ENCODE results near the gene GSTA2.
"Not testable (repeated sequence)": the region's sequence is repeated elsewhere in the genome, so short reads cannot be mapped to it uniquely, and the experiment has no call there.

The GSTA2 gene

GRCh38 chr6:52724406-52725121, 38.7 kb downstream of the GSTA2 start:
- DNase-seq, result peak; percentile 12

- DNase-seq, result no peak
These were observed 39.3 kb downstream of the GSTA2 start for GRCh38 chr6:52724042-52724405.

- DNase-seq, result no peak
These were observed 43.0 kb downstream of the GSTA2 start for GRCh38 chr6:52720321-52720720.

GRCh38 chr6:52718550-52718949, 44.7 kb downstream of the GSTA2 start:
- no peak for DNase-seq

GRCh38 chr6:52714761-52715160, 48.5 kb downstream of the GSTA2 start:
- DNase-seq, result not testable (repeated sequence)

- no peak for DNase-seq
These were observed 51.1 kb downstream of the GSTA2 start for GRCh38 chr6:52712136-52712535.

- no peak for DNase-seq
These were observed 55.2 kb downstream of the GSTA2 start for GRCh38 chr6:52707963-52708680.

GRCh38 chr6:52706001-52706400, 57.3 kb downstream of the GSTA2 start:
- DNase-seq, result no peak

GRCh38 chr6:52704781-52705502, 58.3 kb downstream of the GSTA2 start:
- not testable (repeated sequence) for DNase-seq

GRCh38 chr6:52704060-52704459, 59.2 kb downstream of the GSTA2 start:
- no peak for DNase-seq
